ENCODE results near the gene CENATAC.
"Not testable (repeated sequence)": the region's sequence is repeated elsewhere in the genome, so short reads cannot be mapped to it uniquely, and the experiment has no call there.

Gene CENATAC

DNA sequence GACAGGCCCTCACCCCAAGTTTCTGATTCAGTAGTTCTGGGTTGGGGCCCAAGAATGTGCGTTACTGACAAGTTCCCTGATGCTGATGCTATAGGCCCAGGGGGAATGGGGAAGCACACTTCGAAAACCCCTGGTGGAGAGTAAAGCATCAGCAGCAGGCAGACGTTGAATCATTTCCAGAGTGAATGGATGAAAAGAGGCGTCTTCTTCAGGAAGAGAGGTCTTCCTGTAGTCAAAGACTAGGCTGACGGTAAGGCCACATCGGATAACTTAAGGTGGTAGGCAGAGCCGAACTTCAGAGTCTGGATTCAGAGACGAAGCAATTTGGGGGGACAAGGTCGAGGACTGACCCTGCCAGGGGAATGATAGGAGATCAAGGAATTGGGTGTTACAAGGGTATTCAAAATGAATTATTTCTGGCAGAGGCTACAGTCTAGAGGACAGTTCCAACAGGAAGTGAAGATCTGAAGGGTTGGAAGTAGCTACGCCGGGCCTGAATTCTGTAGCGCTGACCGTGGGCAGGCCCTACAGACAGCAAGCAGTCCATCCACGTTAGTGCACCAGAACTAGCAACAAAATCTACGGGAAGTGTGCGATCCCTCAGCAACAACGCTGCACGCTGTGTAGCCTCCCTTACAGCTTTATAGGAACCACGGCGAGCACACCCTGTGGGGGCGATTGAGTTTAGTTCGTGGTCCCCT is 862 bp upstream of the CENATAC start:
- peak; percentile 44 for DNase-seq (ENCODE audit: low read depth)

DNA sequence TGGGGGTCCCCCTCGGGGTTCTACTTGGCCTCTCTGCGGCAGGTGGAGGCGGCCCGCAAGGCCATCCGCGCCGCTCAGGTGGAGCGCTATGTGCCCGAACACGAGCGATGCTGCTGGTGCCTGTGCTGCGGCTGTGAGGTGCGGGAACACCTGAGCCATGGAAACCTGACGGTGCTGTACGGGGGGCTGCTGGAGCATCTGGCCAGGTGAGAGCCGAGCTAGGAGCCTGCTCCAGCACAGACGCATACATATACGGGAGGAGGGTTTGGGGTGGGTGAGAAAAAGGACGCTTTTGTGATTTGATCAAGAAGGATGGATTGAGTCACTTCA is 415 bp downstream of the CENATAC start:
- no peak for DNase-seq (ENCODE audit: low read depth)

DNA sequence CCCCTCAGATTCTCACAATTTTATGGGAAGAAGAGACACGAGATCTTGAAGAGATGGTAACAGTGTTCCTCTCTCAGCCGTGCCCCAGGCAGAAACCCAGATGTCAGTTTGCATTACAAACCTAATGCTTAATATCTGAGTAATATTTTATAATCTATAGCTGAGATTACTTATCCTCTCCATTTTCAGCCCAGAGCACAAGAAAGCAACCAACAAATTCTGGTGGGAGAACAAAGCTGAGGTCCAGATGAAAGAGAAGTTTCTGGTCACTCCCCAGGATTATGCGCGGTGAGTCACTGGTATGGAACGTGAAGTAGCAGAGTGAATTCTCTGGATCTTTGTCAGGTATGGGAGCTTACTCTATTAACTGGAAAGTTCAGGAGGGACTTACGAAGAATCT is 884 bp downstream of the CENATAC start:
- no peak for DNase-seq (ENCODE audit: low read depth)

DNA sequence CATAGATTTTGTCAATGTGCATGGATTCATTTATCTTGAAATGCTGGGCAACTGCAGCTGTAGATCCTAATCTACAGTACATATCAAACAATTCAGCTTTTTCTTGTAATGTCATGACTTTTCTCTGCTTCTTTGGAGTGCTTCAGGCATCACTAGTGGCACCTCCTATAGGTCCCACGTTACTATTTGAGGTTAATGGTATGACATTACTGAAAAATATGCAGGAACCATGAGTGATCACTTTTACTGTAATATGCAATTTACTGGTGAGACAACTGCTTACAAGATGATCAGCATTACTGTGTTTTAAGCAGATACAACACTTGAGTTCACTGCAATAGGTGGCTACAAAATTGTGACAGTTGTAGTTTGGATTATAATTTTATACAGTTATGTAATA is 3.0 kb downstream of the CENATAC start:
- no peak for DNase-seq (ENCODE audit: low read depth)

GRCh38 chr11:119006656-119007055 is 8.7 kb downstream of the CENATAC start:
- no peak for DNase-seq (ENCODE audit: low read depth)

DNA sequence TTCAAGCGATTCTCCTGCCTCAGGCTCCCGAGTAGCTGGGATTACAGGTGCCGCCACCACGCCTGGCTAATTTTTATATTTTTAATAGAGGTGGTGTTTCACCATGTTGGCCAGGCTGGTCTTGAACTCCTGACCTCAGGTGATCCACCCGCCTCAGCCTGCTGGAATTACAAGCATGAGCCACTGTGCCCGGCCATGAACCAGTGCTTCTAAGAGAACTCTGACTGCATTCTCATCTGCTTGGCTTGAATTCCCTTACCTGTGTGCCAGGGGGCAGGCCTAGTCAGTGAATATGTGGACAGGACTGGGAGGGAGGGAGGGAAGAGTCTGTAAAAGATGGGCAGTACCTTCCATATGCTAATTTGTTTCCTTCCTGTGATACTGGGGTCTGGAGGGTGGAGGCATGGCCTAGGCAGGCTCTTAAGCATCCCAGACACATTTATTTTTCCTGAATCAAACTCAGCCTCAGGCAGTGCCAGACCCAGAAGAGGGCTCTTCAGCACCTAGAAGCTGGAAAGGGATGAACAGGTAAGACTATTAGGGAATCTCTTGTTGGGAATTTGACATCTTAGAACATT is 13.6 kb downstream of the CENATAC start:
- no peak for DNase-seq (ENCODE audit: low read depth)

DNA sequence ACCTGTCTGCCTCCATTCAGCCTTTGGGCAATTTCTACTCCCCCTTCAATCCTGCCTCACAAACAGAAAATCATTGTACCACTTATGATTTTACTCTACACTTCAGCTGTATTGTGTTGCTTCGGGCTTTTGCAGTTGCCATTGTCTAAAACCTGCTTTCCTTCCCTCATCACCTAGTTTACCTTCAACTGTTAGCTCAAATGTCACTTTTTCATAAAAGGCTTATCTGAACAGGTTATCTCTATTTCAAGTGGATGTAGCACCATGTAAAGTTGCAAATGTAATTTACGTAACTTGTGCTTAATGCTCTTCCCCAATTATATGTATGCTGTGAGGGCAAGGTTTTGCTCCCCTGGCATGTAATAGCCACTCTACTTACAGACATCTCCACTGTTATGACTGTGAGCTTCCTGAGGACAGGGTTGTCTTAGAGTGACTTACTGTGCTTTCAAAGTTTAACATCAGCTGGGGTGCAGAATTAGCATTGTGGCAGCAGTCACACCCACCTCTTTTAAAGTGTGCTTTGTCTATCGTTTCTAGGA is 14.8 kb downstream of the CENATAC start:
- no peak for DNase-seq (ENCODE audit: low read depth)

DNA sequence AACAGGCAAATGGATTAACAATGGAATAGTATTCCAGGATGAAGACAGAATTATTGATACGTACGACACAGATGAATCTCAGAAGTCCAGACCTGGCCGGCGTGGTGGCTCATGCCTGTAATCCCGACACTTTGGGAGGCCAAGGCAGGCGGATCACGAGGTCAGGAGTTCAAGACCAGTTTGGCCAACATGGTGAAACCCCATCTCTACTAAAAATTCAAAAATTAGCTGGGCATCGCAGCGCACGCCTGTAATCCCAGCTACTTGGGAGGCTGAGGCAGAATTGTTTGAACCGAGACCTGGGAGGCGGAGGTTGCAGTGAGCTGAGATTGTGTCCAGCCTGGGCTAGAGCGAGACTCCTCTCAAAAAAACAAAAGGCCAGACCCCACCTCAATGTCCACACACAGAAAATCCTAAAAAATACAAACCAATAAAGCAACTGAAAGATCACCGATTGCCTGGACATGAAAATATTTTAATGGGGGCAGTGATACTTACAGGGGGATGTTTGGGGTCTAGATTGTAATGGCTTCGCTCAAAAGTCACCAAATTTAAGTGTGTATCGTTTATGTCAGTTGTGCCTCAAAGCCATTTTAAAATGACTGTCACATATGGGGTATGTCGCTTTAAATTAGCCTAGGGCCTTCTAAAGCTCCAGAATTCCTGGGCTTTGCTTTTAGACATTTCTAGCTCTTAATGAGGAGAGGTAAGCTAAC is 16.4 kb downstream of the CENATAC start:
- DNase-seq (ENCODE audit: low read depth), result no peak

GRCh38 chr11:119015054-119015611 is 17.2 kb downstream of the CENATAC start:
- no peak for DNase-seq (ENCODE audit: low read depth)

DNA sequence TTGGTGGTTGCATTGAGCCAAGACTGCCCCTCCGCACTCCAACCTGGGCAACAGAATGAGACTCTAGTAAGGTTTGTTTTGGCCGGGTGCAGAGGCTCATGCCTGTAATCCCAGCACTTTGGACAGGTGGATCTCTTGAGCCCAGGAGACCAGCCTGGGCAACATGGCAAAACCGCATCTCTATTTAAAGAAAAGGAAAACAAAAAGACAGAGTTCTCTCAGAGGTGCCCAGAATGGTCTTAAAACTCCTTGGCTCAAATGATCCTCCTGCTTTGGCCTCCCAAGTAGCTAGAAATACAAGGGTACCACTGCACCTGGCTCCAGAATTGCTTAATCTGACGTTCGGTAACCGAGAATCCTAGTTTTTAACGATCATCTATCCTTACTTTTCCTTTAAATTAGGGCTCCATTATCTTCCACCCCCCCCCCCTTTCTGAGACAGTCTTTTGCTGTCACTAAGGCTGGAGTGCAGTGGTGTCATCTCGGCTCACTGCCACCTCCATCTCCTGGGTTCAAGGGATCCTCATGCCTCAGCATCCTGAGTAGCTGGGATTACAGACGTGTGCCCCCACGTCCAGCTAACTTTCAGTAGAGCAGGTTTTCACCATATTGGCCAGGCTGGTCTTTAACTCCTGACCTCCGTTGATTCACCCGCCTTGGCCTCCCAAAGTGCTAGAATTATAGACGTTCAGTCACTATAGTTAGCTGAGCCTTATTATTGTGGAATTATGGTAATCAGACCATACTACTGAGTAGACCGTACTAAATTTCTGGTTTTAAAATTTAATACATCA is 18.5 kb downstream of the CENATAC start:
- no peak for DNase-seq (ENCODE audit: low read depth)

- not testable (repeated sequence) for DNase-seq (ENCODE audit: low read depth)
Observed at GRCh38 chr11:119017377-119017776, 19.4 kb downstream of the CENATAC start.

GRCh38 chr11:119018074-119018938 is 20.4 kb downstream of the CENATAC start, which contains the start of the genes RPS25 and TRAPPC4:
Gene RPS25, minus strand, starts transcription at chr11:119018343. Its CDS starts 59 bp downstream, at chr11:119018284.
Gene TRAPPC4, plus strand, starts transcription at chr11:119018766. Its CDS starts 30 bp downstream, at chr11:119018796.
- peak; percentile 90 for DNase-seq (ENCODE audit: low read depth)

GRCh38 chr11:119019996-119020395 is 22.1 kb downstream of the CENATAC start:
- no peak for DNase-seq (ENCODE audit: low read depth)

DNA sequence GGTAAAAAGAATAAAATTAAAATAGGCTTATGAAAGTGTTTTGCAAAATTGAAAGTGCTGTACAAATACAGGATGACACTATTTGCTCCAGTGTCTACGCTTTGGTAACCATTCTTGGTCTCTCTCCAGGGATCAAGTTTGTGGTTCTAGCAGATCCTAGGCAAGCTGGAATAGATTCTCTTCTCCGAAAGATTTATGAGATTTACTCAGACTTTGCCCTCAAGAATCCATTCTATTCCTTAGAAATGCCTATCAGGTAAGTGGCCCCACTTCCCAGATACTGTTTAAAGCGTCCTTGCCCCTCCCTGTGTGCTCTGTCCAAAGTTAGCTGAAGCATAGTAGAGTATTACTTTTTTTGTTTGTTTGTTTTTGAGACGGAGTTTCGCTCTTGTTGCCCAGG is 23.7 kb downstream of the CENATAC start:
- no peak for DNase-seq (ENCODE audit: low read depth)

DNA sequence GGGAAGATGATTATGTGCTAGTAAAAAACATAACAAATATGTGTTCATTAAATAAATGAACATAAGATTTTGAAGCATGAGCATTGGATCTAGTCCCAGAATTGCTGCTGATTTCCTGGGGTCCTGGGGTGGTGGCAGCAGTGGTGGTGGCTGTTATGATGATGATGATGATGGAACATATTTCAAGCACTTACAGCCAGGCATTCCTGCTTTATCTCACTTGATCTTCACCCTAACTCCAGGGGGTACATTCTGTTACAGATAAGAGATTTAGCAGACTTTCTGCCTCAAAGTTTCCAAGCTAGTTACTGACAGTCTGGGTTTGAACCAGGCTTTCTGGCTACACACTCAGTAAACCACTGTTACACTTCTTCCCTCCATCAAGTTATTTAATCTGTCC is 25.8 kb downstream of the CENATAC start:
- no peak for DNase-seq (ENCODE audit: low read depth)

GRCh38 chr11:119024430-119025098 is 26.6 kb downstream of the CENATAC start:
- no peak for DNase-seq (ENCODE audit: low read depth)

DNA sequence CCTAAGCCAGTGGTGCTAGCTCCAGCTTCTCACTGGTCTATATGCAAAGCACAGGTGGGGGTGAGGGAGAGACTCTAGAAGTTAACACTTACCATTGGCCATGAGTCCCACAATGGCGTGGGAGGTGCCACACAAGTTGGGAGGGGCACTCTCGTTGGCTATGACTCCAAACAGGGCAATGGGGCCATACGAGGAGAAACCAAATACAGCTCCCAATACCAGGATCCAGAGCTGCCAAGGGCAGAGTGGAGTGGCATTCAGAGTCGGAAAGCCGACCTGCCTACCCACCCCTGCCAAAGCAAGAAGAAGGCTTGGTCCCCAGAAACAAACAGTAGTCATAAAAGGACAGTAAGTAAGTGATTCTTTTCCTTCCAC is 27.1 kb downstream of the CENATAC start:
- no peak for DNase-seq (ENCODE audit: low read depth)

- DNase-seq (ENCODE audit: low read depth), result no peak
Observed at GRCh38 chr11:119025541-119025940, 27.6 kb downstream of the CENATAC start.

DNA sequence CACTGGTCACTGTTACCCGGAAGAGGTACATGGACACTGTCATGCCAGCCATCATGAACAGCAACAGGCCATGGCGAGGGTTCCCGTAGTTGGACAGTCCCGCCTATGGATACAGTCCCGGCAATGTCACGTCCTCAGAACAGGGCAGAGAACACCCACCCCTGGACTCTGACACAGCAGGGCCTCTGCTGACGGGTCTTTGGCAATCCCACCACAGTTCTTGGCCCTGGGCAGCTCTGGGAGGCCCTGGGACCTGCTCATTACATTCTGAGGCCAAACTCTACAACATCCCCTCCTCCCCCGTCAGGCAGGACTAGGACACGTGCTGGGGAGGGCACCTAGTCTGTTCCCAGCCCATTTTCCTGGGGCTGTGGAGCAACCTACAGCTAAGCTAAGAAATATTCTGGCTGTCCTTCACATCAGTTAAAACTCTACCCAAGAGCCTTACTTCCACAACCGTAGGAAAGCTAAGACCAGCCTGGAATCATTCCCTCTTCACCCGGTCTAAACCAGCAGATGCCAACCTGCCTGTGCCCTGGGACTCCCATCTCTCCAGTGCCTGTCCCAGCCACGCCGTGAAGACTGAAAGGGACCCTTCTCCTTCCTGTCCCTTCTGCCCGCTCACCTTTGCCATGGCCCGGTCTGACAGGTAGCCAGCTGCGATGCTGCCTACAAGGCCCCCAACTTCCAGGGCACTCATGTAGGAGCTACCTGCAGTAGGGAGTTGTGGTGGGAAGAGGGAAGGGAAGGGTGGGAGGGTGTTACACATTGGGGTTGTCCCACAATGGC is 28.2 kb downstream of the CENATAC start:
- no peak for DNase-seq (ENCODE audit: low read depth)

DNA sequence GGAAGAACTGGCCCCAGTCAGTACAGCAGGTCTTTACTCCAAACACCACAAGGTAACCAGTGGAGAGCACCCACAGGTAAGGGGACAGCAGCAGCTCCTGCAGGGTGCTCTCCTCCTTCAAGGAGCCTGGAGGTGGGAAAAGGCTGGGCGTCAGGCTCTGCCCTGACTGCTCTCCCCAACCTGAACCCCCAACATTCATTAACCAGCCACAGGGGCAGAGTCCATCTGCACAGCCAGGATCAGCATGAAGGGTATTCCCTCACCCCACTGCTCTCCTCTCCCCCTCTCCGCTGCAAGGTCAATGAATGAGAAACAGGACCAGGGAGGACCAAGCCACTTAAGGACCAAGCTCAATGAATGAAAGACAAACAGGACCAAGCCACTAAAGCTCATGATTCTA is 29.0 kb downstream of the CENATAC start:
- DNase-seq (ENCODE audit: low read depth), result no peak
